Hepatocyte (in vitro differentiated cells): Measurements from ENCODE around the gene OR1A1. TPM values are rescaled to one million over a fixed set of nuclear protein-coding genes. Genes with fewer than 3 reads are reported as not detected.
"Not testable (repeated sequence)": the region's sequence is repeated elsewhere in the genome, so short reads cannot be mapped to it uniquely, and the experiment has no call there.

ENCODE experiments used
- DNase-seq: peaks from one replicate; pipeline ENCODE4 v3.0.0-alpha.2; 2016; ENCODE audit warnings: low spot score
- H2AFZ ChIP-seq: fragments of 200-600 bp; sonication (generic); 2 replicates; pipeline ENCODE4 v1.6.0; 2016; ENCODE audit warnings: antibody characterized with exemption, mild to moderate bottlenecking
- H3K27ac ChIP-seq: fragments of 200-600 bp; sonication (generic); 2 replicates; pipeline ENCODE4 v1.5.1; 2016; ENCODE audit warnings: mild to moderate bottlenecking
- H3K27me3 ChIP-seq: fragments of 200-600 bp; sonication (generic); 2 replicates; pipeline ENCODE4 v1.6.1; 2016
- H3K36me3 ChIP-seq: fragments of 200-600 bp; sonication (generic); replicated peaks from 2 replicates; pipeline ENCODE4 v1.5.1; 2016; ENCODE audit warnings: low read depth; ENCODE audit not compliant: insufficient read depth
- H3K4me1 ChIP-seq: fragments of 200-600 bp; sonication (generic); 2 replicates; pipeline ENCODE4 v1.5.1; 2016; ENCODE audit warnings: mild to moderate bottlenecking, moderate library complexity; ENCODE audit not compliant: insufficient read depth
- H3K4me2 ChIP-seq: fragments of 200-600 bp; sonication (generic); 2 replicates; pipeline ENCODE4 v1.6.0; 2016
- H3K4me3 ChIP-seq: fragments of 200-600 bp; sonication (generic); 2 replicates; pipeline ENCODE4 v1.5.1; 2016; ENCODE audit warnings: mild to moderate bottlenecking
- H3K79me2 ChIP-seq: fragments of 200-600 bp; sonication (generic); 2 replicates; pipeline ENCODE4 v1.6.0; 2017; ENCODE audit warnings: mild to moderate bottlenecking
- H3K9me2 ChIP-seq: fragments of 200-600 bp; sonication (generic); replicated peaks from 2 replicates; pipeline ENCODE4 v1.6.0; 2017; ENCODE audit warnings: mild to moderate bottlenecking; ENCODE audit not compliant: insufficient read depth
- H3K9me3 ChIP-seq: fragments of 200-600 bp; sonication (generic); 2 replicates; pipeline ENCODE4 v1.5.1; 2016; ENCODE audit warnings: low read depth, mild to moderate bottlenecking
- H4K20me1 ChIP-seq: fragments of 200-600 bp; sonication (generic); 2 replicates; pipeline ENCODE4 v1.6.0; 2016; ENCODE audit warnings: mild to moderate bottlenecking; ENCODE audit not compliant: insufficient read depth, poor library complexity, severe bottlenecking
- CTCF ChIP-seq: fragments of 200-600 bp; sonication (generic); IDR thresholded peaks from 2 replicates; pipeline ENCODE4 v1.5.1; 2016; ENCODE audit warnings: antibody characterized with exemption, mild to moderate bottlenecking; ENCODE audit not compliant: poor library complexity
- EZH2 ChIP-seq: fragments of 200-600 bp; sonication (generic); IDR thresholded peaks from 2 replicates; pipeline ENCODE4 v1.6.1; 2016; ENCODE audit warnings: antibody characterized with exemption, mild to moderate bottlenecking, borderline replicate concordance
- EZH2phosphoT487 ChIP-seq: fragments of 200-600 bp; sonication (generic); IDR thresholded peaks from one replicate; pipeline ENCODE4 v1.6.1; 2018; ENCODE audit warnings: antibody characterized with exemption, mild to moderate bottlenecking, low read depth, moderate library complexity; ENCODE audit not compliant: unreplicated experiment, severe bottlenecking
- WGBS: methylation state at CpG from one replicate; pipeline ENCODE4 v1.1.6; 2016; ENCODE audit warnings: low lambda C conversion rate; ENCODE audit errors: missing lambda C conversion rate; 5-methylcytosine and 5-hydroxymethylcytosine counted together
- polyA plus RNA-seq: library from polyadenylated mRNA; unstranded; fragments of >200 nt; fragmentation: Nextera tagmentation; extraction: Ambion mirVana; gene quantifications from 2 replicates; pipeline ENCODE4 v1.2.1, GENCODE V29; 2016
- total RNA-seq: library from RNA; depleted of rRNA; stranded (reverse); fragments of >200 nt; gene quantifications from 2 replicates; pipeline ENCODE4 v1.2.3, GENCODE V29; 2014

Gene OR1A1
- total and polyA plus RNA-seq, 2 experiments from 2014 or later = not detected

GRCh38 chr17:3221850-3222249 lies 14.4 kb downstream of the OR1A1 start:
- Histone ChIP-seq H3K27ac (no peak overlapping the region), H3K36me3 (no peaks in the 10 kb centered on the region), H3K4me3 (no peak overlapping the region), H3K9me2 (no peaks in the 10 kb centered on the region), H3K79me2 (no peaks in the 10 kb centered on the region), H3K4me2 (no peak overlapping the region), H3K9me3 (no peaks in the 10 kb centered on the region), H3K4me1 (no peaks in the 10 kb centered on the region), H2AFZ (no peak overlapping the region), H4K20me1 (no peaks in the 10 kb centered on the region), H3K27me3 (no peaks in the 10 kb centered on the region)
- TF ChIP-seq CTCF (no peak), EZH2phosphoT487 (no peak), EZH2 (no peak)
- 87% methylated on average over 2 of the region's 2 CpGs for WGBS
- DNase-seq = no peak

GRCh38 chr17:3222505-3222904 lies 15.0 kb downstream of the OR1A1 start:
- no peaks in the 10 kb centered on the region for H4K20me1 ChIP-seq
- no peak overlapping the region for H3K4me3 ChIP-seq
- no peak overlapping the region for H3K27ac ChIP-seq
- H3K36me3 ChIP-seq = no peaks in the 10 kb centered on the region
- no peak for DNase-seq
- H3K9me2 ChIP-seq = no peaks in the 10 kb centered on the region
- no peaks in the 10 kb centered on the region for H3K79me2 ChIP-seq
- H3K4me1 ChIP-seq = no peaks in the 10 kb centered on the region
- H2AFZ ChIP-seq = no peak overlapping the region
- TF ChIP-seq EZH2 (no peak), EZH2phosphoT487 (no peak), CTCF (no peak)
- H3K9me3 ChIP-seq = no peaks in the 10 kb centered on the region
- no peaks in the 10 kb centered on the region for H3K27me3 ChIP-seq
- WGBS = 29% methylated on average over 2 of the region's 2 CpGs
- H3K4me2 ChIP-seq = no peak overlapping the region

- H2AFZ ChIP-seq, H3K36me3 ChIP-seq, H3K4me3 ChIP-seq, H3K27ac ChIP-seq, H3K9me2 ChIP-seq, H3K9me3 ChIP-seq, H4K20me1 ChIP-seq, H3K4me1 ChIP-seq, DNase-seq, H3K4me2 ChIP-seq, H3K79me2 ChIP-seq, H3K27me3 ChIP-seq: not testable (repeated sequence)
Measured at GRCh38 chr17:3224721-3225352, 17.4 kb downstream of the OR1A1 start.

- 82% methylated on average over 8 of the region's 8 CpGs for WGBS
- not testable (repeated sequence) for H3K4me2 ChIP-seq, H3K27me3 ChIP-seq, H3K9me2 ChIP-seq, H3K9me3 ChIP-seq, DNase-seq, H3K36me3 ChIP-seq, H3K4me3 ChIP-seq, H3K79me2 ChIP-seq, H3K27ac ChIP-seq, H2AFZ ChIP-seq, H4K20me1 ChIP-seq, H3K4me1 ChIP-seq
Measured at GRCh38 chr17:3232300-3232699, 24.8 kb downstream of the OR1A1 start.

GRCh38 chr17:3238685-3239084 lies 31.2 kb downstream of the OR1A1 start:
- H2AFZ ChIP-seq, H3K9me2 ChIP-seq, H3K9me3 ChIP-seq, H3K27me3 ChIP-seq, H3K4me3 ChIP-seq, H3K4me1 ChIP-seq, DNase-seq, H3K4me2 ChIP-seq, H3K36me3 ChIP-seq, H3K79me2 ChIP-seq, H3K27ac ChIP-seq, H4K20me1 ChIP-seq: not testable (repeated sequence)
- WGBS = 52% methylated on average over 2 of the region's 2 CpGs

- not testable (repeated sequence) for H3K4me3 ChIP-seq, H3K36me3 ChIP-seq, H3K79me2 ChIP-seq, H2AFZ ChIP-seq, H4K20me1 ChIP-seq, H3K9me2 ChIP-seq, H3K4me1 ChIP-seq, H3K27me3 ChIP-seq, H3K4me2 ChIP-seq, H3K27ac ChIP-seq, DNase-seq, H3K9me3 ChIP-seq
- 95% methylated on average over 1 of the region's 1 CpG for WGBS
Measured at GRCh38 chr17:3241044-3241443, 33.6 kb downstream of the OR1A1 start.

- H3K4me2 ChIP-seq, H3K79me2 ChIP-seq, H3K4me1 ChIP-seq, H2AFZ ChIP-seq, H3K36me3 ChIP-seq, H3K27me3 ChIP-seq, H3K9me3 ChIP-seq, H3K4me3 ChIP-seq, H4K20me1 ChIP-seq, H3K9me2 ChIP-seq, DNase-seq, H3K27ac ChIP-seq: not testable (repeated sequence)
- 55% methylated on average over 1 of the region's 1 CpG for WGBS
Measured at GRCh38 chr17:3244841-3245240, 37.4 kb downstream of the OR1A1 start.
